HG02759 (cell line): ENCODE data around the gene STK32B.

Experiments
- ATAC-seq: cut with Tn5 transposase; IDR thresholded peaks from one replicate; pipeline ENCODE4 v1.9.1; 2021; ENCODE audit warnings: mild to moderate bottlenecking, moderate library complexity; ENCODE audit not compliant: unreplicated experiment

Gene STK32B

DNA sequence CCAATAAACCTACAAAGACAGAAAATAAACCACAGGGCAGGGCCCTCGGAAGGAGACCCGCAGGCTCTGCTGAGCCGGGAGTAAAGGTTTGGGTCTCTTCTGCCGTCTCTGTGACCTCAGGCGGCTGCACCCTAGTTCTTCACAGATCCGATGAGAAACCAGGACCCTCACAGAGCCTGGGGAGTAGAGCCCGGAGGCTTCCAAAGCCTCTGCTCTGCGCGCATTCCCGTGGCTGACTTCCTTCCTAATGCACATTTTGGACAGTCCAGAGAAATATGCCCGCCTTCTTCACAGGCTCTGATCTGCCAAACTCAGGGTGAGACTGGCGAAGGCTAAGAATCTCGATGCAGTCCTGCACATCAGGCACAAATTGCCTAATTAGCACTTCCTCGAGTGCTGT lies 411.6 kb downstream of the STK32B start:
- no peak for ATAC-seq

DNA sequence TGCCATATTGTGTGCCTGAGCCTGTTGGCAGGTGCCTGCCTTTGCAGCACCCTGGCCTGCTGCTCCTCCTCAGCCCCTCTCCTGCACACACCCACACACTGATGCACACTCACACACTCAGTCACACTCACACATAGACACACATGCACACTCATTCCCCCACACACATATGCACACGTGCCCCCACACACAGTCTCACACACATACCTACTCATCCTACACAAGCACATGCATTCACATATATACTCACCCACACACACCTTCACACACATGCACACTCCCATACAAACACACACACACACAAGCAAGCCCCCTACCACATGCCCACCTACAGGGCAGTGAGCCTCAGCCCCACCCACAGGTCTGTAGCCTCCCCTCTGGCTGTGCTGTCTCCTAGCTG lies 412.1 kb downstream of the STK32B start:
- no peak for ATAC-seq

DNA sequence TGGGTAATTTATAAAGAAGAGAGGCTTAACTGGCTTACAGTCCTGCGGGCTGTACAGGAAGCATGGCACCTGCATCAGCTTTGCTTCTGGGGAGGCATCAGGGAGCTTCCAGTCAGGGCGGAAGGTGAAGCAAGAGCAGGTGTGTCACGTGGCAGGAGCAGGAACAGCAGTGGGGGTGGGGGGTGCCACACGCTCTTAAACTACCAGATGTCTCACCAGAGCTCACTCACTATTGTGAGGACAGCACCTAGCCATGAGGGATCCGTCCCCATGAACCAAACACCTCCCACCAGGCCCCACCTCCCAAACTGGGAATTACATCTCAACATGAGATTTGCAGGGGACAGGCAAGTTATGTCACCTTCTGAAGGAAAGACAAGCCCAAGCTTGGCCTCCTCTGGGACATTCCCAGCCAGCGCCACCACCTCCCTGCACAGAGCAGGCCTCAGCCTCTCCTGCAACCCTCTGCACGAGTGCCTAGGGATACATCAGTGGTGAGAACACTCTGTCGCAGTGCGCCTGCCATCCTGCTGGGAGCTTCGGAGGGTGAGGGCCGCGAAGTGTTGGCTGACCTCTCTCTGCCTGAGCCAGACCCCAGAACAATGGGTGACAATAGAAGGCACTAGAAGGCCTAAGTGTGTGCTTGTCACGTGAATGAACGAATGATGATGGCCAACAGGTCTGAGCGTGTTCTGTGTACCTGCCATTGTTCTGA lies 412.8 kb downstream of the STK32B start:
- ATAC-seq = no peak

DNA sequence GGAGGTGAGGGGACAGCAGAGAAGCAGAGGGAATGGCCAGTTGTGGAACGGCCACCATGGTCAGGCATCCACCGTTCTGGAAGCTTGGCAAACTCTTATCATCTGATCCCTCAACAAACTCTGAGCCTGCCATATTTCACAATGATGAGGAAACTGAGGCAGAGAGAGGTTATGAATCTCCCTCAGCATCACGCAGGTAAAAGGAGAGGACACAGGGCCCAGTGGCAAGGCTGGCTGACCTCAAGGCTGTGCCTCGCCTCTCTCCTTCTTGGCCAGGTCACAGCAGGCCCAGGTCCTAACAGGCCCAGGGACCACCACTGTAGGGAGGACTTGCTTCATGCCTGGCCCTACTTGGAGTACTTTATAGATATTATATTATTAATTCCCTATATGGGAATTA lies 414.2 kb downstream of the STK32B start:
- no peak for ATAC-seq

DNA sequence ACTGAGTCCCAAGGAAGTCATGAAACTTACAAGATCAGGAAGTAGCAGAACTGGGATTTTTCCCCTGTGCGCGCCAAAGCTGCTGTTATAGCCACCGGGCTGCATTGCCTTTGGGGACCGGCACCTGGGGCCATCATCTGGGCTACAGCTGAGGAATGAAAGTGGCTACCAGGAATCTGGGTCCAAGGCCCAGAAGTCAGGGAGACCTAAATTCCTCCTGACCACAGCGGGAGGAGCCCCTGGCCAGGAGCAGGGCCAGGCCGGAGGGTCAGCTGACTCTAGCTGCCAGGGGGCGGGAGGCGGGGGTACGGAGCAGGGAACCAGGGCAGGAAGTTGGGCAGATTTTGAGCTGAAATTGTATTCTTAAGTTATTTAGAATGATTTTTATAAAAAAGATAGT lies 414.7 kb downstream of the STK32B start:
- no peak for ATAC-seq

DNA sequence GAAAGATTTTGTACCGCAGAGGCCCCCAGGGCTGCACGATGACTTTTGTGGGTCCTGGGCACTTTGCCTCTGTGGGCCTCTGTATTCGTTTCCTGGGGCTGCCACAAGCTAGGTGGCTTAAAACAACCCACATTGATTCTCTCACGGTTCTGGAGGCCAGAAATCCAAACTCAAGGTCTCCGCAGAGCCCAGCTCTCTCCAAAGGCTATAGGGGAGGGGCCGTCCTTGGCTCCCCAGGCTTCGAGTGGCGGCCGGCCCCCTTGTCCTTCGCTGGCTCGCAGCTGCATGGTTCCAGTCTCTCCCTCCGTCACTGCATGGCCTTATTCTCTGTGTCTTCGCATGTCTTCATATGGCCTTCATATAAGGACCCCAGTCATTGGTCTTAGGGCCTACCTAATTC lies 415.8 kb downstream of the STK32B start:
- ATAC-seq = no peak

DNA sequence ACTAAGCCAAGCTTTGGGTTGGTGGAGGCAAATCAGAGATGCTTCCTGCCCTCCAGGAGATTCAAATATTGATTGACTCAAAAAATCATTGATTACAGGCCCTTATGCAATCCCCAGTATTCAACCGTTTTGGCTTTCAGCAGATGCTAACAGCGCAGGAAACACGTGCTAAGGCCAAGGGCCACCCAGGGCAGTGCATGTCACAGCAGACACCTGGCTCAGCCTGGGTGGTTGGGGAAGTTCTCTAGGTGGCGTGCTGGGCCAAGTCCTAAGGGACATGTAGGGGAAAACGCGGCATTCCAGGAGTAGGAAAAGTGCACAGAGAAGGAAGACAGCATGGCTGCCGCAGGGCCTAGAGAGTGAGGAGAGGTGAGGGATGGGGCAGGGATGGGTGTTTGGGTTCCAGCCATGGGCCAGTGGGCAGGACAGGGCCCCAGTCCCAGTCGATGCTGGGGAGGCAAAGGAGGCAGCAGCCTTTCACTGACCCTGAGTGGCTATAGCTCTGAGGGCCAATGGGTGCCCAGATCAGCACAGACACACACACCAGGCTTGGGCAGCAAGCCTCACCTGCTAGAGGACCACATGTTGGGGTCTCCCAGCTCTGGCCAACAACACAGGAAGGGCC lies 418.0 kb downstream of the STK32B start:
- ATAC-seq = no peak

DNA sequence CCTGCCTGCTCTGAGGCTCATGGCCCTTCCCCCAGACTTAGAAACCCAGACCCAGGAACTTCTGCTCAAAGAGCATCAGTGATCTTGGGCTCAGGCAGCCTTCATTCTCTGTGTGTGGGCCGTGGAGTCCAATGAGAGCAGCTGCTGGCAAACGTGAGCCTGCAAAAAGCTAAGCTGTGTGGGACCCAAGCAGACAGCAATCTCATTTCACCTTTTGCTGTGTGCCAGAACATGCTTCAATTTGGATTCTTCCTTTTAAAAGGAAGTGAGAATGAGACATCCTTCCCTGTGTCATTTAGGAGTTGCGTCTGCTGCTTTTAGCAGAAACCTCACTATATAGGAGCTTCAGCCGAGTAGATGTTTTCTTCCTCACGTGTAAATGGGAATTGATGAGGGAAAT lies 418.6 kb downstream of the STK32B start:
- ATAC-seq = no peak

DNA sequence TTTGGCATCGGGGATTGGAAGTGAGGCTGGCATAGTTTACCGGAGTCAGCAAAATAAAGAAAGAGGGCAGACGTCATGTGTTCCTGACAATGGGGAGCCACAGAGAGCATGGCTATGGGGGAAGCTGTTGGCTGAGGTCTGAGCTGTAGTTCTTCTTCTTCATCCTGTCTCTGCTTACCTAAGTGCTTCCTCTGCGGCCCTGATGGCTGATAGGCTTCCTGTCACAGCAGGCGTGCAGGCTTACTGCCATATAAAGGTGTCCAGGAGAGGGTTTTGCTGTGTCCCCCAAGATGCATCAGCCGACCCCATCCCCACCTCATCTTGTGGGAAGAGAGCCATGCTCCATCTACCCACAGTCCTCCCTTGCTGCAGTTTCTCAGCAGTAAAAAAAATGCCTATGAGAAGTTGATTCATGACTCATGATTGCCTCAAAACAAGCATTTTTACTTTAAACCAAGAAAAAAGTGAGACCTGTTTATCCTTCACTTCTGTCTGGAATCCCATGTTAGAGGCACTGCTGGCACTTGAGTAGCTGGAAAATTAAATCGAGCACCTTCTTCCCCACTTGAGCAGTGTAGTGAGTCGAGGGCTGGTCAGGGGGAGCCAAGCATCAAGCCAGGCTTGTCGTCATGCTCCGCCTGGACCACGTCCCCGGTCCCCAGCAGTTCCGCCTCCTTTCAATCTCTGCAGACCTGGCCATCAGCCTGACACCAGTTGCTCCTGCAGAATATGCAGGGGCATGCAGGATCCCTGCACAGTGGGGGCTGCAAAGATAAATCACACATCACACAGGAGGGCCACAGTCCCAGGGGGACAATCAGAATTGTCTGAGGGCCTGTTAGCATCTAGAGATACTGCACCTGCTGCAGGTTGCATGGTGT lies 419.3 kb downstream of the STK32B start:
- ATAC-seq = no peak

DNA sequence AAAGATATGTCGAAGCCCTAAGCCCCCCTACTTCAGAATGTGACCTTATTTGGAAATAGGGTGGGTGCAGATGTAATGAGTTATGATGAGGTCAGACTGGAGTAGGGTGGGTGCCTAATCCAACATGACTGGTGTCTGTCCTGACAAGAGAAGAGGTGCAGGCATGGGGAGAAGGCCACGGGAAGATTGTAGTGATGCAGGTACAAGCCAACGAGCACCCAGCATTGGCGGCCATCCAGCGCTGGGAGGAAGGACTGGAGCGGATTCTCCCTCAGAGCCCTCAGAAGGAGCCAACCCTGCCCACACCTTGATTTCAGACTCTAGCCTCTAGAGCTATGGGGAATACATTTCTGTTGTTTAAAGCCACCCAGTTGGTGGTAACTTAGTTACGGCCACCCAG lies 419.9 kb downstream of the STK32B start:
- no peak for ATAC-seq

DNA sequence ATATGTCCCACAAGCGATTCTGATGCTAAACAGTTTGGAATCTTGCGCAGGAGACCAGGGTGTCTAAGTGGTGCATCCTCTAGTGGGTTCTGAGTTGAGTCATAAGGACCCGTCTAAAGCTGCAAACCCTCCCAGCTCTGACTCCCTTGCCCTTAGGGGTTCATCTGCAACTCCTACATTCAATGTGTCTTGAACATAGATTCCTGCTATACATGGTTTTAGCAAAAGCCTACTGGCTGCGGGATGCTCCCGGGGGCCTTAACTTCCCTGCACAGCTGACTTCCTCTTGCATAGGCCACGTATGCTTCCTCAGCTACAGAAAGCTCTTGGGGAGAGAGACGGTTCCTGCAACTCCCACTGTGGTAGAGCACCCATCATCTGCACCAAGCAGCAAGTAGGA lies 420.4 kb downstream of the STK32B start:
- ATAC-seq = no peak

DNA sequence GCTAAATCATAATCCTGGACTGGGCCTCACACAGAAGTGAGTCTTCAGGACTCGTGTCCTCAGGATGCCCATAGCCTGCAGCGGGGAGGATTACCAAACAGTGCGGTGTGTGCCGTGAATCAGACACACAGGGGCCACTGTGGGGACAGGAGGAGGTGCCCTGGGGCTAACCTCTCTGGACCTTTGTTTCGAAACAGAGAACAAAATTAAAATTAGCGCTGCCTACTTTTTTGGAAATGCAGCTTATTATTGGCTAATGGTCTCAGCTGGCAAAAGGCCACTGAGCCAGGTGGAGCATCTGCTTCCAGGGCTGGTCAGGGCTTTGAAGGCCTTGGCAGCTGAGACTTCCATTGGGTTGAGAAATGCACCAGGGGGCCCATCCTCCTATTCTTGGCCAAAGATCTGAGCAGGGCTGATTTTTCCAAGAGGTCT lies 420.9 kb downstream of the STK32B start:
- ATAC-seq = no peak

DNA sequence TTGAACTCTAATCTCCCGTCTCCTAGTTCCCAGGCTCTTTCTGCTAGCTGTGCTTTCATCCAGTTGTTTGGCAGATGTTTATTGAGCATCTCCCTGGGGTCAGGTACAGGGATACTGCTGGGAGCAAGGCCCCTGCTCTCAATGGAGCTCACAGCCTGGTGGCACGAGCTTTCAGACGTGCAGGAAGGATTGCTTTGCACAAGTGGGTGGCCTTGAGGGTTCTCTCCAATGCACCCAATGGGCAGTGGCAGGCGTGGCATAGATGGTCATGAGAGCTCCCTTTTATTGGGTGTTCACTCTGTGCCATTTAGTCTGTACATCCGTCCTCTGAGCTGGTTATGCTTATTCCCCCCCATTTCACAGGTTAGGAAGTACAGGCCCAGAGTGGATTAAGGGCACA lies 421.8 kb downstream of the STK32B start:
- ATAC-seq = no peak

DNA sequence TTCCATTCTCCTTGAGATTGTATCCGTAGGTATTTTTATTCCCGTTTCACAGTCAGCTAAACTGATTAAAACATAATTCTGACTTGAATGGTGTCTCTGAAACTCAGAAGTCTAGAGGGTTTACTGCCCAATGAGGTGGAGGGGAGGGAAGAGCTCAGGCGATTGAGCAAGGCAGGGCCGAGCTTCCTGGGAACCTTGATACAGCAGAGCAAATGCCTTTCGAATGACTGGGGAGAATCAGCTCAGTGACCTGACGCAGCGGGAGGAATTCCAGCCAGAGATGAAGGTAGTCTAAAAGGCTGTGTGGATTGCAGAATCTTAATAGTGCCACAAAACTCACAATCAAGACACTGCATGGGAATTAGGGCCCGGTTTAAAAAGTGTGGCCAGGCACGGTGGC lies 423.5 kb downstream of the STK32B start:
- ATAC-seq = no peak

DNA sequence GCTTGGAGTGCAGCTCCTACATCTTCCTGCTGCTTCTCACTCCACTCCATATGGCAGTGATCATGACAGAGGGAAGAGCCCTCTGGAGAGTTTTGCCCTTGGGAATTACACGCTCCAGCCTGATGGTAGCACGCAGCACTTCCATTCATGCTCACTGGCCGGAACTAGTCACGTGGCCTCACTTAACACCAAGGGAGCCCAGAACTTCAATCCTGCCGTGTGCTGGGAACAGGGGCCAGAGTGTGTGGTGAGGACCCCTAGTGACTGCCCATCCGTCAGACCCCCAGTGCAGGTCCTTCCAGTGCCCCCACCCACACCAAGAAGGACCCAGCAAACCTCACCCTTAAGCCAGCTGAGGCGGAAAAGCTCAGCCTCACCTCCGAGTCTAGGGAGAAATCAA lies 426.3 kb downstream of the STK32B start:
- ATAC-seq = no peak

DNA sequence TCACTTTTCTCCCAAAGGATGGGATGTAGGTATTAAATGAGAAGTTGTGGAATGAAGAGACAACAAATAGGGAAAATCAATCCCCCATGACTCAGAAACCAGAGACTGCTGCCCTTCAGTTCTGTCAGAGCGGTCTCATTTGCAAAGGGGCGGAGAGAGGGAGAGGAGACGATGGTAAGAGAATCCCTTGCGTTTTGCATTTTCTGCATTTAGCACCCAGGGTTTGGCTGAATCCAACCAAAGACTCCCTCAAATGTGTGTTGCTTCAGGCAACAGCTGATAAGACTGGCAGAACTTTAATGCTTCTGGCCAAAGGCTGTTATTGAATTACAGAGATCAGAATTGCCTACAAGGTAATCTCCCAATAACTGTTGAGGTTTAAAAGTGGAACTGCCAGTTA lies 426.9 kb downstream of the STK32B start:
- ATAC-seq = no peak

DNA sequence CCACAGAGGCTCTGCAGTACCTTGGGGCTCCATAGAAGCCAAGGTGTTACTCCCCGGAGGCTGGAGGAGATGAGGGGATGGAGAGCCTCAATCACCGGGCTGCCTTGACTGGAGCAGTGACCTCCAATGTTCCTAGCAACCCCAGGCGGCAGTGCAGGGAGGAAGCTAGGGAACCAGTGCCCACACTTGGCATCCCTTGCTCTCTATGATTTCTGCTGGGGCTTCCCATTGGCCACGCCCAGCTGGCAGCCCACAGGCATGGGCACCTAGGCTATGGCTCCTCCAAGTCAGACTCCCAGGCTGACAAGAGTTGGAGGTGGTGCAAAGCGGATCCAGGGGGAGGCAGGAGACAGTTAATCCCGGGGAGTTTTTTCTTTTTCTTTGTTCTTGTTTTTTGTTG lies 427.4 kb downstream of the STK32B start:
- ATAC-seq = no peak

DNA sequence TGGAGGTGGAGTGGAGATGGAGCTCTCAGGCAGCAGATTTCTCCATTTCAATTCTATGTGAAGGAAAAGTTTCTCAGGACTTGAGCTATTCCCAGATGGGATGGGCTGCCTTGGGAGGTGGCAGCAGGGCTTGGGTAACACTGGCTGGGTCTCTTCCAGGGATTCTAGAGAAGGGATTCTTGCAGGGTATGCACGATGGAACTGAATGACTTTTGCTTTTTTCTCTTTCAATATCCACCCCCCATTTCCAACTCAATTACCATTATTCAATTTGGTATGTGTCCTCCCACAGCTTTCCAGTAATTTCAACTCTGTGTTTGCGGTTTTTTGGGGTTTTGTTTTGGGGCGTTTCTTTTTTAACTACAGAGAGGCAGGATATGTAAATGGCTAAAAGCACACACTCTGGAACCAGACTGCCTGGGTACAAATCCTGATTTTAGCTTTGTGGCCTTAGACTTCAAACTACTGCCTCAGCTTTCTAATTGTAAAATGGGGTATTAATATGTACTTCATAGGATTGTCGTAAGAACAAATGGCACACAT lies 428.3 kb downstream of the STK32B start:
- no peak for ATAC-seq

DNA sequence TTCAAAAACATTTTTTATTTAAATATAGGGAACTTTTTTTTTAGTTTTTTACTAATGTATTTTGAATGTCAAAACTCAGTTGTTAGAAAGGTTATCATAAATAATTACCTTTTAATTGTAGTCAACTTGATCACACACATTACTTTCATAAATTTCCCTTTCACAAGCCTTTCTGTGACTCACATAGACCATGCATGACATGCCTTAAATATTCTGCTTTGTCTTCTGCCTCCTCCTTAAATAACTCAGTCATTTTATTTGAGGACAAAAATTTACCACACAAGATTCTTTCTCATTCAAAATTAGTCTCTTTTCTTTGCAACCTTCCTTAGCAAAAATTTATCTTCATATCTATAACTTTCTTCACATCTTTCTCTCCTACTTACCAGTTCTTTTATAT lies 437.1 kb downstream of the STK32B start:
- no peak for ATAC-seq

DNA sequence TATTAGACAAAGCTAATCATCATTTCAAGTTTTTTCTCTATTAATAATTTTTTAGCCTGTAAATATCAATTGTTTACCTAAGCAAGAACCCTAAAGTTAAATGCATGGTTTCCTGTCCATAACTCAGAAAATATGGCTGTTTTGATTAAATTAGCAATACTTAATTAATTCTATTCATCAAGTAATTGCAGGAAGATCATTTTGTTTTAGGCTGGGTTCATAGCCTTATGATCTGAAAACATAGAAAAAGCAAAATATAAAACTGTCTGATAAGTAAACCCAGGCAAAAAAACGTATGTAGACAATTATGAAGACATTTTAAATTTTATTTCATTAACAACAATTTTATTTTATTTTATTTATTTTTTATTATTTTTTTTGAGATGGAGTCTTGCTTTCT lies 438.0 kb downstream of the STK32B start:
- no peak for ATAC-seq

DNA sequence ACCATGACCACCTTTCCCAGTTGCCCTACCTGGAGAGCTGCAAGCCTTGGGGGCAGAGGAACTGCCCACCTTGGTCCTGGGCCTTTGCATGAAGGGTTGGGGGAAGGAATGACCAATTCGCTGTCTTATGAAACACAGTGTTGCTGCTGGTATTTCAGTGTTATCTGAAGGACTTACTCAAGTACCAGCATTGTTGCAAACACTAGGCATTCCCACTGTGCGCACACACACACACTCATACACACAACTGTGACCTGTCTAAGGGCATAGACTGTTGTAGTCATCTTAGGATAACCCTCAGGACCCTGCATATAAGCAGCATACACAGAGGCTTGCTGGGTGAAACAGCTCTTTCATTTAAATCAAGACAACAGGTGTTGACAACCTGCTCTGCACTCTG lies 446.2 kb downstream of the STK32B start:
- no peak for ATAC-seq

DNA sequence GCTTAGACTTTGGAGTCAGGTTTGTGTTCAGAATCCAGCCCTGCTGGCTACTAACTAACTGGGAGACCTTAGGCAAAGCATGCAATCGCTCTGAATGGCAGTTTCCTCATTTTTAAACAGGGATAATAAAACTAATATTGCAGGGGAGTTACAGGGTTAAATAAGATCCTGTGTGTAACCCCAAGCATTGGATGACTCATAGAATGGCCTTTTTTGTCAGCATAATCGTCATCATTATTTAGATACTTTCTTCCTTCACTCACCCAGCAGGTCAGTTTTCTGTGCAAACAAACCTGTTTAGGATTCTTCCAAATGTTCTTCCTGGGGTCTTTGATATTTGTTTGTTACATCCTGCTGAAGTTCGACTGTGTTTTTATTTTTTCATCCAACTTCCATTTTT lies 448.9 kb downstream of the STK32B start:
- no peak for ATAC-seq
